GM12891 (cell line): Measurements from ENCODE around the gene MAD1L1.

ENCODE experiments used
- DNase-seq: peaks from one replicate; pipeline ENCODE4 v3.0.0; 2011; ENCODE audit warnings: low spot score; ENCODE audit not compliant: insufficient read length
- FAIRE-seq: peaks from 2 replicates; lab custom pipeline; 2011; peaks lifted over from hg19 to GRCh38; lab: Jason Lieb, UNC
- PAX5 ChIP-seq: IDR thresholded peaks from 2 replicates; pipeline ENCODE4 v1.6.1; 2011; ENCODE audit warnings: low read length, moderate library complexity, mild to moderate bottlenecking; ENCODE audit not compliant: insufficient read depth, severe bottlenecking
- POLR2A ChIP-seq: IDR thresholded peaks from 2 replicates; pipeline ENCODE4 v1.6.1; 2011; ENCODE audit warnings: low read depth, low read length, control low read depth
- POLR2AphosphoS5 ChIP-seq: IDR thresholded peaks from 2 replicates; pipeline ENCODE4 v1.6.1; 2011; ENCODE audit warnings: low read depth, low read length, control low read depth
- POU2F2 ChIP-seq: IDR thresholded peaks from 2 replicates; pipeline ENCODE4 v1.6.1; 2011; ENCODE audit warnings: low read depth, mild to moderate bottlenecking, control low read depth, low read length, moderate library complexity
- SPI1 ChIP-seq: IDR thresholded peaks from 2 replicates; pipeline ENCODE4 v1.6.1; 2011; ENCODE audit warnings: low read depth, low read length, control low read depth
- TAF1 ChIP-seq: IDR thresholded peaks from 2 replicates; pipeline ENCODE4 v1.6.1; 2011; ENCODE audit warnings: low read depth, low read length, control low read depth

The MAD1L1 gene

DNA sequence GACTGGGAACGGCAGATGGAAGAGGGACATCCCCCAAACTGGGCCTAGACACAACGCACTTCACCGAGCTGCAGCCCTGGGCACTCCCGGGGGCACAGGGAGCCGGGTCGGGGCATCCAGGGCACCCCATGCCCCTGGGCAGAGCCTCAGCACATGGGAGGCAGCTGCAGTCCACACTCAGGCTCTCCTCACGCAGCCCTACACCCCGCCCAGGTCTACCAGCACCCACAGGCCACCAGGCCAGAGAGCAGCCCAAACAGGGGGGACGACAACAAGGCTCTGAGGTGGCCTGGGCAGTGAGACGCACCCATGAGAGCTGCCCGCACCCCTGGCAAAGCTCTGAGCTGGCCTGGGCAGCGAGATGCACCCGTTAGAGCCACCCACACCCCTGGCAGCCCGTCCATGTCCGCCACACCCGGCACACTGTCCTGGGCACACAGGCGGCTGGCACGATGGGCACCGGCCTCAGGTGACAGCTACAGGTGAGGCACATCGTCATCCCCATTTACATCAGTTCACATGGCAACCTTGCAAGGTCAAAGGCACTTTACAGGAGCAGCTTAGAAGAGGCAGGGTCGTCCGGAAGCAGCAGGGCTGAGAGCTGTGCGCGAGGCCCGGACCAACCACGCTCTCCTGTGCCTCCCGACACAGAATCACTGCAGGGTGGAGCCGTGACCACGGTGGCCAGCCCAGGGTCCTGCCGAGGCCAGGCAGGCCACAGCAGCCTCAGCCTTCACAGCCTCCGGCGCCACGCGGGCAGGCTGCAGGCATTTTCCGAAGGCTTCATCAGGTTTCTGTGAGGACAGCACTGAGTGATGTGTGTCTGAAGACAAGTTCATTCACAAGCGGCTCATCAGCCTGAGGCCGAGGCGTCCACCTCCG is 228.6 kb downstream of the MAD1L1 start:
- DNase-seq: no peak
- no peak for FAIRE-seq
- TF ChIP-seq POLR2AphosphoS5: no peak
- no peak for TF ChIP-seq POU2F2
- no peak for TF ChIP-seq POLR2A
- no peak for TF ChIP-seq TAF1
- TF ChIP-seq SPI1: no peak
- TF ChIP-seq PAX5: no peak

DNA sequence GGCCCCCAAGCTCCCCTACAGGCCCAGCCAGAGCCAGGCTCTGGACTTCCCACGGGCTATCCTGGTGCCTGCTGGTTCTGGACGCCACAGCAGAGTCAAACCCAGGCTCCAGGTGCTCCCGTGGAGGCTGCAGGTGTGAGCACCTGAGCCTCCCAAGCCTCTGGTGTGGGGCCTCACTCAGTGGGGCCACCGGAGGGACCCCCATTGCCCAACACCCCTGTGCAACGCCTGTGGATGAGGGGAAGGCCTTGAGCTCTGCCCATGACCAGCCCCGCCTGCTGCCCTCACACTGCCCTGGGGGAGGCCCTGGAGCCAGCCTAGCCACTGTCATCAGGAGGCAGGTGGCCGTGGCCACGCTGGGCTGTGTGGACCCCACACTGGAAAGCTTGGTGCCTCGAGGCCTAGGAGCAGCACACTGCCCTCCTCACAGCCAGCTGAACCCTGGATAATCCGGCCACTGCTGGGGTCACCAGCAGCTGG is 229.3 kb downstream of the MAD1L1 start:
- FAIRE-seq: no peak
- no peak for DNase-seq
- TF ChIP-seq PAX5: no peak
- no peak for TF ChIP-seq POLR2AphosphoS5
- TF ChIP-seq SPI1: no peak
- no peak for TF ChIP-seq TAF1
- no peak for TF ChIP-seq POLR2A
- no peak for TF ChIP-seq POU2F2

DNA sequence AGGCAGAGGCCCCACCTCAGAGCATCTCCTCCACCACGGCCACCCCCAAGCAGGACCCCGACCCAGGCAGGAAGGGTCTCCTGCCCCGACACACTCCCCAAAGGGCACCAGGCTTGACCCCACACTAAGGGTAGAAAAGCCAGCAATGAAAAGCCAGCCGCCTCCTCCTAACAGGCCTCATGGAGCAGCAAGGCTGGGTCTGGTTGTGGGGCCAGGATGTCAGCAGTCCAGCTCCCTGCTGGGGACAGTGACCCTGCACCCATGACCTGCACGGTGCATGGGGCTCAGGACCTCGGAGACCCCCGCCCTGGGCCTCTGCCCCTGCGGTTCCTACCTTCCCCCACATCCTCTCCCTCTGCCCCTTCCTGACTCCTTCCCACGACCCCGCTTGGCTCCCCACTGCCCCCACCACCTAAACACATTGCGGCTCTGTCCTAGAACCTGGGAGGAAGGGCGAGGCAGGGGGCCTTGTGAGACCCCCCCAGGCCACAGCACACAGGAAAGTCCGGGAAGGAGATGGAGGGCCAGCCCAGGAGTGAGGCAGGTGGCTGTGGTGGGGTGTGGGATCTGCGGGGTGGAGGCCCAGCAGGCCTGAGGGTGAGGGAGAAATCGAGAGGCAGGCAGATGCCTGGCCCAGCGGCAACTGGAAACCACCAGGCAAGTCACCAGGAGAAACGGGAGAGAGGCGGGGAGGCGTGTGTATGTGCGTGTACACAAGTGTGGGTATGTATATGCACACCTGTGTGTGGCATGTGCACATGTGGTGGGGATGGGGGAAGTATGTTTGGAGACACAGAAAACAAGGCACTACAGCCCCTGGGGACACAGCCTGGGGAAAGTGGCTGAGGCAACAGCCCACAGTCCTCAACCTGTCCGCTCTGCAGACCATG is 229.9 kb downstream of the MAD1L1 start:
- TF ChIP-seq POU2F2 (no peak), SPI1 (no peak), POLR2AphosphoS5 (no peak), TAF1 (no peak), PAX5 (no peak), POLR2A (no peak)
- DNase-seq (no peak), FAIRE-seq (no peak)

DNA sequence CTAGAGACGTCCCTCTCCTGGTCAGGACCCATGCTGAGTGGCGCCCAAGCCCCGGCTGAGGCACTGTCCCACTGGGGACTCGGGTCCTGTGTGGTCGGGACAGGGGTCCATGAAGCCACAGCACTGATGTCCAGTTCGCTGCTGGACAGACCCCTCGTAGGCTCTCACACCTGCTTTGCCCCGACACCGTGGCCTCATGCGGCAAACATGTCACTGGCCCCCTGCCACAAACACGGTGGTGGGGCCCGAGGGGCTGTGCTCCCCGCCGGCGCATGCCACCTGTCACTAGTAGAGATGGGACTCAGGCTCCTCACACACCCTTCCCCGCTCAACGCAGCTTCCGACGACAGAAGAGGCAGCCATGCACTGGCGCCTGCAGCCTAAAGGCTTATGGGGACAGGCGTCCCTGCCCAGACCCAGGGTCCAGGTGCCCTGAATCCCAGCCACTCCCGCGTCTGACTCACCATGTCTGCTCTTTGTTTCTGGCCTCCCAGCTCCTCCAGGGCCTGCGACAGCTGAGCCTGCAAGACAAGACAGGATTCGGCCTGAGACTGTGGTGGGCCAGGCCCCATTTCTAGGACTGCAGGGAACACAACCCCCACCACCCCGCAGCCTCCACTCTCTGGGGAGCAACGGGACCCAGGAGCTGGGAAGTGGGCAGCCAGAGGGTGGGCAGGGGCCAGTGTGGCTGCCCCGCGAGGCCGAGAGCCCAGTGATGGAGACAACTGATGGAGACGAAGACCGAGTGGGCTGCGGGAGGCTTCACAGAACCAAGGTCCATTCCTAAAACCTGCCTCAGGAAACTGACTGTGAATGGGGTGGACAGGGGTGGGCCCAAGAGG is 230.9 kb downstream of the MAD1L1 start:
- TF ChIP-seq POLR2A (no peak), POLR2AphosphoS5 (no peak), PAX5 (no peak), SPI1 (no peak)
- no peak for FAIRE-seq
- no peak for DNase-seq

DNA sequence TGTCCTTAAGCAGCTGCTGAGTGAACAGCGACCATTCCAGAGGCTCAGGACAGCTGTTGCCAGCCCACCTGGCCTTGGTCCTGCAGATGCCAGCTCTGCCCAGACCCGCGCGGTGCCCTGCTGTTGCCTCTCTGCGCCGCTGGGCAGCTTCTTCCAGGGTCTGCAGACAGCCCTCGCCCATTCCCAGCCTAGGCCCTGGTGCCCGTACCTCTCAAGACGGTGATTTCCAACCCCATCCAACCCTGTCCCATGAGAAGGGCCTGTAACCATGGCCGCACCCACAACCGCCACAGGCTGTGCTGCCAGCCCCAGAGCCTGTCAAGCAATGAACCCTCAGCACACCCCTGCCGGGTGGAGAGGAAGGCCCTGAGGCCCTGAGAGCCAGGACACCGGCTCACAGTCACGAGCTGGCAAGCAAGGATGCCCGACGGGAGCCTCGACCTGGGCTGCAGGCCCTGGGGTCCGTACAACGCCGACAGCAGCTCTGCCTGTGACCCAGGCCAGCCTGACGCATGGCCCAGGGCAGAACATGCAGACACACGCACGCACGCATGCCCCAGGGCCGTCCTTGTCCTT is 231.9 kb downstream of the MAD1L1 start:
- FAIRE-seq (no peak), DNase-seq (no peak)
- no peak for TF ChIP-seq PAX5
- no peak for TF ChIP-seq POLR2AphosphoS5
- TF ChIP-seq POU2F2: no peak
- no peak for TF ChIP-seq SPI1
- TF ChIP-seq TAF1: no peak
- no peak for TF ChIP-seq POLR2A

DNA sequence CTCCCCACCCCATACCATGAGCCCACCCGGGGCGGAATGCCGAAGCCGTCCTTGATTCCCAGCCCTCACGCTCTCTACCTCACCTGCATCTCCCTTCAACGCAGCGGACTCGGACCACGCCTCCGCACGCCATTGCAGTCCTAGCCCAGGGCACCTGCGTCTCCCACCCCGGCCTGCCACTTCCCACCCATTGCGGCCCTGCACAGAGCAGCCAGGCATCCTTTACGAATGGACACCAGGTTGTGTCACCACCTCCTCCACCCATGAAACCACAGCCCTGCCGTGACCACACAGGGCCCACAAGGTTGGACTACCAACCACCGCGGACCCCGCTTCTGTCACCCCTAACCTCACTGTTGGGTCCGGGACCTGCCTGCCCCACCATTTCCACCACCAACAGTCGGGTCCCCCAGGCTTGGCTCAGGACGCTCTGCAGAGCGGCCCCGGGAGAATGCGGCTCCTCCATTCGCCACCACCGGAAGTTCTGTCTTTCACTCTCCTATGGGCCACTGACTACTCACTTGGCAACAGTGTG is 232.5 kb downstream of the MAD1L1 start:
- TF ChIP-seq POLR2A (no peak), PAX5 (no peak), POU2F2 (no peak)
- no peak for DNase-seq
- no peak for FAIRE-seq

DNA sequence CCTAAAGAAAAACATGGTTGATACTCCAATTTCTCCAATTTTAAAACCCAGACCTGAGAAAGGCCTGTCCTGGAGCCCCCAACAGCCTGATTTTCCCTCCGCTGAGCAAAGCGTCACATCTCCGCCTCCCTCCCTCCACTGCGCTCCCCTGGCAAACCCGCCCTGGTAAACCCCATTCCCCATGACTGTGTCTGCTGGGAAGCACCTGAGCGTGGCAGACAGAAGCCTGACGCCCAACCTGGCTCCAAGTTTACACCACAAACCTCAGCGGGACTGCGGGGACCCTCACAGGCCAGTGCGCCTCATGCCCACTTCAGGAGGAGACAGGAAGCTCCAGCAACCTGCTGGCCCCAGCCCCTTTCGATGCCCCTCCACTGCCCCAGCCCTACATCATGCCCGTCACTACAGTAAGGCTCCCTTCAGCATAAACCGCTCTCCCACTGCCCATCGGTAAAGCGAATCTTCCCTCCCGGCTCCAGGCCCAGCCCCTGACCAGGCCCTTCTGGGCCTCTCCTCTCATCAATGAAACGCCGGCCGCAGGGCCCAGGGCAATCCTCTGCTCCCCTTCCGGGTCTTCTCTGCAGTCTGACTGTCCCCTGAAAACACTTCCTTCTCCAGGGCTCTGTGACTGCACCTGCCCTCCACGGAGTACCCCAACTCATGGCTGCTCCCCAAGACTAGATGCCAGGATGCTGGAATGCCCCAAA is 233.3 kb downstream of the MAD1L1 start:
- FAIRE-seq (no peak), DNase-seq (no peak)
- TF ChIP-seq POLR2A: no peak
- TF ChIP-seq PAX5: no peak
- TF ChIP-seq TAF1: no peak
- TF ChIP-seq POLR2AphosphoS5: no peak
- no peak for TF ChIP-seq POU2F2
- no peak for TF ChIP-seq SPI1

DNA sequence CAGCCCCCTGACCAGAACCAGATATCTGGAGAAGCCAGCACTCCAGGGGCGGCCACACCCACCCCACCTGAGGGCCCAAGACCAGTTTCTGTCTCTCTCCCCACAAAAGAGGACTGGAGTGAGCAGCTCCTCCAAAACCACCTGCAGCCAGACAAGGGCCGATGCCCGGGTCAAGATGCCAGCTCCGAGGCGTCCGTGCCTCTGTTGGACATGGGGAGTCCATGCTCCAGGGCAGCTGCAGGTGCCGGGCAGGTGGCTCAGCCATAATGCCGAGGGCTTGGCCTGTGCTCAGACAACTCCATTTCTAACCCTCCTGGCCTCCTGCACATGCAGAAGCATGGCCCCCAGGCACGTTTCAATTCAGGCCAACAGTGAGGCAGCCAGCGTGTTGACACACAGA is 234.6 kb downstream of the MAD1L1 start:
- no peak for FAIRE-seq
- DNase-seq: no peak

More for the DNA sequence above, 234.6 kb downstream of the MAD1L1 start:
- TF ChIP-seq TAF1 (no peak), PAX5 (no peak), POLR2AphosphoS5 (no peak), SPI1 (no peak), POU2F2 (no peak), POLR2A (no peak)
